HEK293 (cell line): Measurements from ENCODE around the gene FASN.

ENCODE experiments used
- GLIS2 ChIP-seq: fragments of 450-650 bp; formaldehyde crosslinking; IDR thresholded peaks from 2 replicates; pipeline ENCODE4 v1.5.1; 2016; ENCODE audit warnings: missing biosample characterization, missing genetic modification characterization
- KLF1 ChIP-seq: fragments of 450-650 bp; formaldehyde crosslinking; IDR thresholded peaks from 2 replicates; pipeline ENCODE4 v1.5.1; 2016; ENCODE audit warnings: missing biosample characterization, missing genetic modification characterization
- KLF16 ChIP-seq: fragments of 450-650 bp; formaldehyde crosslinking; IDR thresholded peaks from 2 replicates; pipeline ENCODE4 v1.5.1; 2017; ENCODE audit warnings: missing biosample characterization, missing genetic modification characterization
- PRDM1 ChIP-seq: fragments of 450-650 bp; formaldehyde crosslinking; IDR thresholded peaks from 2 replicates; pipeline ENCODE4; 2016; ENCODE audit warnings: missing biosample characterization, missing genetic modification characterization
- SALL2 ChIP-seq: fragments of 450-650 bp; formaldehyde crosslinking; IDR thresholded peaks from 2 replicates; pipeline ENCODE4 v1.5.0; 2017; ENCODE audit warnings: missing biosample characterization, mild to moderate bottlenecking, missing genetic modification characterization, borderline replicate concordance
- SETDB1 ChIP-seq: IDR thresholded peaks from one replicate; pipeline ENCODE4 v1.6.1; 2017; ENCODE audit warnings: mild to moderate bottlenecking, low read length, moderate library complexity, mixed read lengths; ENCODE audit not compliant: insufficient read length
- SP3 ChIP-seq: fragments of 450-650 bp; formaldehyde crosslinking; IDR thresholded peaks from 2 replicates; pipeline ENCODE4 v1.5.1; 2016; ENCODE audit warnings: missing biosample characterization, missing genetic modification characterization
- WT1 ChIP-seq: fragments of 450-650 bp; formaldehyde crosslinking; IDR thresholded peaks from 2 replicates; pipeline ENCODE4 v1.5.1; 2016; ENCODE audit warnings: missing biosample characterization, missing genetic modification characterization
- ZBTB7A ChIP-seq: fragments of 450-650 bp; formaldehyde crosslinking; IDR thresholded peaks from 2 replicates; pipeline ENCODE4 v1.5.1; 2016; ENCODE audit warnings: low read depth, missing biosample characterization, missing genetic modification characterization
- ZFP41 ChIP-seq: fragments of 450-650 bp; formaldehyde crosslinking; IDR thresholded peaks from 2 replicates; pipeline ENCODE4 v1.5.1; 2016; ENCODE audit warnings: missing biosample characterization, missing genetic modification characterization, borderline replicate concordance
- ZIC2 ChIP-seq: fragments of 450-650 bp; formaldehyde crosslinking; IDR thresholded peaks from 2 replicates; pipeline ENCODE4 v1.5.1; 2016; ENCODE audit warnings: missing biosample characterization, missing genetic modification characterization
- ZNF114 ChIP-seq: fragments of 450-650 bp; formaldehyde crosslinking; IDR thresholded peaks from 2 replicates; pipeline ENCODE4 v1.5.0; 2017; ENCODE audit warnings: missing biosample characterization, missing genetic modification characterization
- ZNF140 ChIP-seq: fragments of 450-650 bp; formaldehyde crosslinking; IDR thresholded peaks from 2 replicates; pipeline ENCODE4 v1.5.1; 2016; ENCODE audit warnings: missing biosample characterization, missing genetic modification characterization
- ZNF155 ChIP-seq: fragments of 450-650 bp; formaldehyde crosslinking; IDR thresholded peaks from 2 replicates; pipeline ENCODE4 v1.5.1; 2016; ENCODE audit warnings: missing biosample characterization, missing genetic modification characterization
- ZNF223 ChIP-seq: fragments of 450-650 bp; formaldehyde crosslinking; IDR thresholded peaks from 2 replicates; pipeline ENCODE4 v1.5.1; 2016; ENCODE audit warnings: missing biosample characterization, missing genetic modification characterization
- ZNF23 ChIP-seq: fragments of 450-650 bp; formaldehyde crosslinking; IDR thresholded peaks from 2 replicates; pipeline ENCODE4 v1.5.1; 2016; ENCODE audit warnings: missing biosample characterization, missing genetic modification characterization, borderline replicate concordance
- ZNF280C ChIP-seq: fragments of 450-650 bp; formaldehyde crosslinking; IDR thresholded peaks from 2 replicates; pipeline ENCODE4 v1.5.1; 2016; ENCODE audit warnings: missing biosample characterization, missing genetic modification characterization
- ZNF311 ChIP-seq: fragments of 450-650 bp; formaldehyde crosslinking; IDR thresholded peaks from 2 replicates; pipeline ENCODE4 v1.5.1; 2017; ENCODE audit warnings: missing biosample characterization, missing genetic modification characterization, borderline replicate concordance
- ZNF37A ChIP-seq: fragments of 450-650 bp; IDR thresholded peaks from 2 replicates; pipeline ENCODE4 v1.5.1; 2018; ENCODE audit warnings: missing biosample characterization, missing genetic modification characterization
- ZNF394 ChIP-seq: fragments of 450-650 bp; formaldehyde crosslinking; IDR thresholded peaks from 2 replicates; pipeline ENCODE4 v1.5.1; 2016; ENCODE audit warnings: missing biosample characterization, missing genetic modification characterization, mild to moderate bottlenecking, moderate library complexity, borderline replicate concordance
- ZNF473 ChIP-seq: fragments of 450-650 bp; formaldehyde crosslinking; IDR thresholded peaks from 2 replicates; pipeline ENCODE4 v1.5.1; 2017; ENCODE audit warnings: missing biosample characterization, missing genetic modification characterization
- ZNF48 ChIP-seq: fragments of 450-650 bp; formaldehyde crosslinking; IDR thresholded peaks from 2 replicates; pipeline ENCODE4 v1.5.1; 2016; ENCODE audit warnings: missing biosample characterization, missing genetic modification characterization
- ZNF544 ChIP-seq: fragments of 450-650 bp; formaldehyde crosslinking; IDR thresholded peaks from 2 replicates; pipeline ENCODE4 v1.5.0; 2017; ENCODE audit warnings: missing biosample characterization, missing genetic modification characterization
- ZNF555 ChIP-seq: fragments of 450-650 bp; formaldehyde crosslinking; conservative IDR thresholded peaks from 2 replicates; pipeline ENCODE4 v1.5.1; 2017; ENCODE audit warnings: missing biosample characterization, mild to moderate bottlenecking, missing genetic modification characterization, inconsistent platforms
- ZNF600 ChIP-seq: fragments of 450-650 bp; formaldehyde crosslinking; IDR thresholded peaks from 2 replicates; pipeline ENCODE4 v1.5.1; 2016; ENCODE audit warnings: missing biosample characterization, missing genetic modification characterization
- ZNF629 ChIP-seq: fragments of 450-650 bp; formaldehyde crosslinking; IDR thresholded peaks from 2 replicates; pipeline ENCODE4 v1.5.1; 2017; ENCODE audit warnings: missing biosample characterization, missing genetic modification characterization
- ZNF654 ChIP-seq: fragments of 450-650 bp; formaldehyde crosslinking; IDR thresholded peaks from 2 replicates; pipeline ENCODE4 v1.5.1; 2016; ENCODE audit warnings: low read depth, missing biosample characterization, missing genetic modification characterization
- ZNF664 ChIP-seq: fragments of 450-650 bp; formaldehyde crosslinking; IDR thresholded peaks from 2 replicates; pipeline ENCODE4 v1.5.1; 2016; ENCODE audit warnings: missing biosample characterization, missing genetic modification characterization
- ZNF701 ChIP-seq: fragments of 450-650 bp; formaldehyde crosslinking; IDR thresholded peaks from 2 replicates; pipeline ENCODE4 v1.5.1; 2016; ENCODE audit warnings: missing biosample characterization, missing genetic modification characterization
- ZNF704 ChIP-seq: fragments of 450-650 bp; formaldehyde crosslinking; IDR thresholded peaks from 2 replicates; pipeline ENCODE4 v1.5.1; 2016; ENCODE audit warnings: missing biosample characterization, missing genetic modification characterization
- ZNF776 ChIP-seq: fragments of 450-650 bp; formaldehyde crosslinking; IDR thresholded peaks from 2 replicates; pipeline ENCODE4 v1.5.0; 2017; ENCODE audit warnings: missing biosample characterization, missing genetic modification characterization, borderline replicate concordance
- ZNF792 ChIP-seq: fragments of 450-650 bp; formaldehyde crosslinking; IDR thresholded peaks from 2 replicates; pipeline ENCODE4 v1.5.1; 2016; ENCODE audit warnings: missing biosample characterization, missing genetic modification characterization
- ZNF843 ChIP-seq: fragments of 450-650 bp; formaldehyde crosslinking; IDR thresholded peaks from 2 replicates; pipeline ENCODE4 v1.5.1; 2016; ENCODE audit warnings: missing biosample characterization, missing genetic modification characterization
- ZSCAN30 ChIP-seq: fragments of 450-650 bp; IDR thresholded peaks from 2 replicates; pipeline ENCODE4 v1.5.1; 2018; ENCODE audit warnings: missing biosample characterization, mild to moderate bottlenecking, missing genetic modification characterization, moderate library complexity
- TF ChIP-seq, protein P1 (sequence below): fragments of 450-650 bp; IDR thresholded peaks from 2 replicates; pipeline ENCODE4 v1.5.1; 2018; ENCODE audit warnings: missing biosample characterization, missing genetic modification characterization
- TF ChIP-seq, protein P2 (sequence below): fragments of 450-650 bp; formaldehyde crosslinking; IDR thresholded peaks from 2 replicates; pipeline ENCODE4 v1.5.1; 2016; ENCODE audit warnings: missing biosample characterization, missing genetic modification characterization
- TF ChIP-seq, protein P3 (sequence below): sonication (generic); formaldehyde crosslinking; IDR thresholded peaks from 2 replicates; pipeline ENCODE4 v1.8.1; 2022; ENCODE audit warnings: mild to moderate bottlenecking, moderate library complexity, missing genetic modification reagents

Gene FASN

DNA sequence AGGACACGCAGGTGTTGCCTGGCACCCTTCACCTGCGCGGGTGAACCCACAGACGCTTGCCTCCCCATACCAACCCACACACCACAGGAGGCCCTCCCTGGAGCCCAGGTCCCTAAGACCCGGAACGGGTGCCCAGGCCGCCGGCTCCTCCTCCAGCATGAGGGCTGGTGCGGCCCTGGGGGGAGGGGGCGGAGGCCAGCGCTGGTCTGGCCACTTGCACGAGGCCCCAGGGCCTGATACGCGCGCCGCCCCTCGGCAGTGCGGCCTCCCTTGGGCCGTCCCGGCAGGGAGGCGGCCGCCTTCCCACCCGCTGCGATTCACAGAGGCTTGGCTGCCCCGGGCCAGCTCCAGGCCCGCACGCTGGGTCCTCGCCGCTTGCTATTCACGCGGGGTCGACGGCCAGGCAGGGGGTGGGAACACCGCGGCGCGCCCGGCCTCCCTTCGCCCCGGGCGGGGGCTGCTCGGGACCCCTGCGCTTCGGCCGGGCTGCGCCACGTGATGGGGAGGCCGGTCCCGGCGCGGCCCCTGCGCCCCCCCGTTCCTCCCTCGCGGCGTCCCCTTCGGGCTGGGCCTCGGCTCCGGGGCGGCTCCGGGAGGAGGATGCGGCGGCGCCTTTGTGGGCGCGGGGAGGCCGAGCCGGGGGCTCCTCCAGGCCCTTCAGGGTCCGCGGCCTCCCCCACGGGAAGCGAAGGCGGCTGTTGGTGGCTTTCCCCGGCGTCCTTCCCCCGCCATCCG lies 685 bp downstream of the FASN start (continued):
- TF ChIP-seq, protein P1, sequence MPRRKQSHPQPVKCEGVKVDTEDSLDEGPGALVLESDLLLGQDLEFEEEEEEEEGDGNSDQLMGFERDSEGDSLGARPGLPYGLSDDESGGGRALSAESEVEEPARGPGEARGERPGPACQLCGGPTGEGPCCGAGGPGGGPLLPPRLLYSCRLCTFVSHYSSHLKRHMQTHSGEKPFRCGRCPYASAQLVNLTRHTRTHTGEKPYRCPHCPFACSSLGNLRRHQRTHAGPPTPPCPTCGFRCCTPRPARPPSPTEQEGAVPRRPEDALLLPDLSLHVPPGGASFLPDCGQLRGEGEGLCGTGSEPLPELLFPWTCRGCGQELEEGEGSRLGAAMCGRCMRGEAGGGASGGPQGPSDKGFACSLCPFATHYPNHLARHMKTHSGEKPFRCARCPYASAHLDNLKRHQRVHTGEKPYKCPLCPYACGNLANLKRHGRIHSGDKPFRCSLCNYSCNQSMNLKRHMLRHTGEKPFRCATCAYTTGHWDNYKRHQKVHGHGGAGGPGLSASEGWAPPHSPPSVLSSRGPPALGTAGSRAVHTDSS (tag by site-specific recombination), result no peak
- no peak for TF ChIP-seq ZNF654 (tag by site-specific recombination)
- TF ChIP-seq ZNF37A (tag by site-specific recombination), result no peak
- TF ChIP-seq, protein P2, sequence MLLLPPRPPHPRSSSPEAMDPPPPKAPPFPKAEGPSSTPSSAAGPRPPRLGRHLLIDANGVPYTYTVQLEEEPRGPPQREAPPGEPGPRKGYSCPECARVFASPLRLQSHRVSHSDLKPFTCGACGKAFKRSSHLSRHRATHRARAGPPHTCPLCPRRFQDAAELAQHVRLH (tag by site-specific recombination), result no peak
- TF ChIP-seq ZNF701 (tag by site-specific recombination), result no peak
- no peak for TF ChIP-seq ZNF280C
- TF ChIP-seq ZNF792 (tag by site-specific recombination), result no peak
- no peak for TF ChIP-seq ZNF664 (tag by site-specific recombination)
- no peak for TF ChIP-seq ZNF776
- TF ChIP-seq ZNF704 (tag by site-specific recombination), result no peak
- peak; percentile 56 for TF ChIP-seq ZNF600 (tag by site-specific recombination)
- TF ChIP-seq ZNF544 (tag by site-specific recombination), result no peak
- TF ChIP-seq, protein P3, sequence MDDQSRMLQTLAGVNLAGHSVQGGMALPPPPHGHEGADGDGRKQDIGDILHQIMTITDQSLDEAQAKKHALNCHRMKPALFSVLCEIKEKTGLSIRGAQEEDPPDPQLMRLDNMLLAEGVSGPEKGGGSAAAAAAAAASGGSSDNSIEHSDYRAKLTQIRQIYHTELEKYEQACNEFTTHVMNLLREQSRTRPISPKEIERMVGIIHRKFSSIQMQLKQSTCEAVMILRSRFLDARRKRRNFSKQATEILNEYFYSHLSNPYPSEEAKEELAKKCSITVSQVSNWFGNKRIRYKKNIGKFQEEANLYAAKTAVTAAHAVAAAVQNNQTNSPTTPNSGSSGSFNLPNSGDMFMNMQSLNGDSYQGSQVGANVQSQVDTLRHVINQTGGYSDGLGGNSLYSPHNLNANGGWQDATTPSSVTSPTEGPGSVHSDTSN (CRISPR knock-in tag), result no peak; the same call in 1 of the 2 replicates
- no peak for TF ChIP-seq ZNF48 (tag by site-specific recombination)
- no peak for TF ChIP-seq SETDB1
- no peak for TF ChIP-seq ZNF114 (tag by site-specific recombination)
- 0 out of 2 replicates have a peak, but pooled peaks have one; percentile 33 for TF ChIP-seq WT1 (tag by site-specific recombination)
- TF ChIP-seq SP3 (tag by site-specific recombination), result peak; percentile 83
- no peak for TF ChIP-seq SALL2
- no peak for TF ChIP-seq PRDM1 (tag by site-specific recombination)
- no peak; the same call in 1 of the 2 replicates for TF ChIP-seq KLF1 (tag by site-specific recombination)
- TF ChIP-seq ZNF23 (tag by site-specific recombination), result no peak
- TF ChIP-seq ZNF394 (tag by site-specific recombination), result no peak
- no peak for TF ChIP-seq ZNF311
- TF ChIP-seq ZNF843 (tag by site-specific recombination), result no peak
- no peak for TF ChIP-seq ZNF140 (tag by site-specific recombination)
- TF ChIP-seq ZNF155 (tag by site-specific recombination), result no peak
- 0 out of 2 replicates have a peak, but pooled peaks have one; percentile 31 for TF ChIP-seq ZBTB7A (tag by site-specific recombination)
- TF ChIP-seq ZIC2 (tag by site-specific recombination), result peak; percentile 99
- no peak for TF ChIP-seq ZNF555 (tag by site-specific recombination)
- TF ChIP-seq GLIS2 (tag by site-specific recombination), result peak; percentile 92
- TF ChIP-seq KLF16, result no peak; the same call in 1 of the 2 replicates
- TF ChIP-seq ZNF223 (tag by site-specific recombination), result no peak
- TF ChIP-seq ZNF473, result no peak
- no peak for TF ChIP-seq ZFP41 (tag by site-specific recombination)
- TF ChIP-seq ZSCAN30 (tag by site-specific recombination), result no peak; the same call in none of the 2 replicates
- no peak for TF ChIP-seq ZNF629 (tag by site-specific recombination)
